GM23338 (cell line): ENCODE measurements around the gene CDR2L.

Experiments used
- EZH2 ChIP-seq: fragments of 200-600 bp; sonication (generic); IDR thresholded peaks from one replicate; pipeline ENCODE4 v1.8.0; 2017; ENCODE audit warnings: antibody characterized with exemption, mild to moderate bottlenecking, low read depth; ENCODE audit not compliant: unreplicated experiment
- EZH2phosphoT487 ChIP-seq: fragments of 200-600 bp; sonication (generic); IDR thresholded peaks from one replicate; pipeline ENCODE4 v1.8.1; 2018; ENCODE audit warnings: antibody characterized with exemption; ENCODE audit not compliant: unreplicated experiment
- JUNB ChIP-seq: IDR thresholded peaks from one replicate; pipeline ENCODE4 v1.6.1; 2016; ENCODE audit warnings: antibody characterized with exemption; ENCODE audit not compliant: unreplicated experiment
- NANOG ChIP-seq: IDR thresholded peaks from 2 replicates; pipeline ENCODE4 v1.6.1; 2016; ENCODE audit warnings: antibody characterized with exemption, borderline replicate concordance
- POLR2AphosphoS5 ChIP-seq: IDR thresholded peaks from 2 replicates; pipeline ENCODE4 v1.6.1; 2016; ENCODE audit warnings: antibody characterized with exemption, low read depth
- TF ChIP-seq, protein P1 (sequence below), 2 experiments: fragments of 200-600 bp in 1 of 2; sonication (generic) in 1 of 2; conservative IDR thresholded peaks; 2 replicates each; pipeline versions ENCODE4 v1.5.1 to v1.6.1; 2016 to 2017; ENCODE audit warnings: antibody characterized with exemption in 2 of 2, low read depth in 2 of 2, mild to moderate bottlenecking in 2 of 2, moderate library complexity in 1 of 2
- TF ChIP-seq, protein P2 (sequence below): IDR thresholded peaks from one replicate; pipeline ENCODE4 v1.6.1; 2018; ENCODE audit warnings: antibody characterized with exemption; ENCODE audit not compliant: unreplicated experiment

DNA sequence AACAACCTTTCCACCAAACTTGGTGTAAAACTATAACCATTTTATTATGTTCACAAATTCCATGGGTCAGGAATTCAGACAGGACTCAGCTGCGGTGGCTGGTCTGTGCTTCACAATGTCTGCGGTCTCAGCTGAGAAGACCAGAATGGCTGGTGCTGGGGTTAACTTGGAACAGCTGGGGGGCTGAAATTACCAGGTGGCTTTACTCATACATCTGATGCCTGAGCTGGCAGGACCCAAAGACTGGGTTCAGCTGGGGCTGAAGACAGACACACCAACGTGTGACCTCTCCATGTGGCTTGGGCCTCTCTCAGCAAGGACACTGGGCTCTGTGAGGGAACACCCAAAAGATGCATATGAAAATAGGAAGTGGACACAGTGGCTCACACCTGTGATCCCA lies 9.2 kb upstream of the CDR2L start:
- TF ChIP-seq, protein P1, sequence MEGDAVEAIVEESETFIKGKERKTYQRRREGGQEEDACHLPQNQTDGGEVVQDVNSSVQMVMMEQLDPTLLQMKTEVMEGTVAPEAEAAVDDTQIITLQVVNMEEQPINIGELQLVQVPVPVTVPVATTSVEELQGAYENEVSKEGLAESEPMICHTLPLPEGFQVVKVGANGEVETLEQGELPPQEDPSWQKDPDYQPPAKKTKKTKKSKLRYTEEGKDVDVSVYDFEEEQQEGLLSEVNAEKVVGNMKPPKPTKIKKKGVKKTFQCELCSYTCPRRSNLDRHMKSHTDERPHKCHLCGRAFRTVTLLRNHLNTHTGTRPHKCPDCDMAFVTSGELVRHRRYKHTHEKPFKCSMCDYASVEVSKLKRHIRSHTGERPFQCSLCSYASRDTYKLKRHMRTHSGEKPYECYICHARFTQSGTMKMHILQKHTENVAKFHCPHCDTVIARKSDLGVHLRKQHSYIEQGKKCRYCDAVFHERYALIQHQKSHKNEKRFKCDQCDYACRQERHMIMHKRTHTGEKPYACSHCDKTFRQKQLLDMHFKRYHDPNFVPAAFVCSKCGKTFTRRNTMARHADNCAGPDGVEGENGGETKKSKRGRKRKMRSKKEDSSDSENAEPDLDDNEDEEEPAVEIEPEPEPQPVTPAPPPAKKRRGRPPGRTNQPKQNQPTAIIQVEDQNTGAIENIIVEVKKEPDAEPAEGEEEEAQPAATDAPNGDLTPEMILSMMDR (conservative IDR thresholded peaks at IDR 0.05; ENCODE audit: low read depth in 2 of 2), result no peak
- no peak for TF ChIP-seq JUNB
- TF ChIP-seq EZH2phosphoT487, result no peak
- TF ChIP-seq, protein P2, sequence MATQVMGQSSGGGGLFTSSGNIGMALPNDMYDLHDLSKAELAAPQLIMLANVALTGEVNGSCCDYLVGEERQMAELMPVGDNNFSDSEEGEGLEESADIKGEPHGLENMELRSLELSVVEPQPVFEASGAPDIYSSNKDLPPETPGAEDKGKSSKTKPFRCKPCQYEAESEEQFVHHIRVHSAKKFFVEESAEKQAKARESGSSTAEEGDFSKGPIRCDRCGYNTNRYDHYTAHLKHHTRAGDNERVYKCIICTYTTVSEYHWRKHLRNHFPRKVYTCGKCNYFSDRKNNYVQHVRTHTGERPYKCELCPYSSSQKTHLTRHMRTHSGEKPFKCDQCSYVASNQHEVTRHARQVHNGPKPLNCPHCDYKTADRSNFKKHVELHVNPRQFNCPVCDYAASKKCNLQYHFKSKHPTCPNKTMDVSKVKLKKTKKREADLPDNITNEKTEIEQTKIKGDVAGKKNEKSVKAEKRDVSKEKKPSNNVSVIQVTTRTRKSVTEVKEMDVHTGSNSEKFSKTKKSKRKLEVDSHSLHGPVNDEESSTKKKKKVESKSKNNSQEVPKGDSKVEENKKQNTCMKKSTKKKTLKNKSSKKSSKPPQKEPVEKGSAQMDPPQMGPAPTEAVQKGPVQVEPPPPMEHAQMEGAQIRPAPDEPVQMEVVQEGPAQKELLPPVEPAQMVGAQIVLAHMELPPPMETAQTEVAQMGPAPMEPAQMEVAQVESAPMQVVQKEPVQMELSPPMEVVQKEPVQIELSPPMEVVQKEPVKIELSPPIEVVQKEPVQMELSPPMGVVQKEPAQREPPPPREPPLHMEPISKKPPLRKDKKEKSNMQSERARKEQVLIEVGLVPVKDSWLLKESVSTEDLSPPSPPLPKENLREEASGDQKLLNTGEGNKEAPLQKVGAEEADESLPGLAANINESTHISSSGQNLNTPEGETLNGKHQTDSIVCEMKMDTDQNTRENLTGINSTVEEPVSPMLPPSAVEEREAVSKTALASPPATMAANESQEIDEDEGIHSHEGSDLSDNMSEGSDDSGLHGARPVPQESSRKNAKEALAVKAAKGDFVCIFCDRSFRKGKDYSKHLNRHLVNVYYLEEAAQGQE, result no peak
- TF ChIP-seq EZH2, result no peak
- no peak for TF ChIP-seq NANOG
- no peak for TF ChIP-seq POLR2AphosphoS5
